ENCODE data around the gene KCTD3. TPM values are rescaled to one million over a fixed set of nuclear protein-coding genes. Genes with fewer than 3 reads are reported as not detected.
A peak's percentile ranks its signal among the peaks of the same experiment; 100 is the strongest.

The KCTD3 gene
- total and polyA plus RNA-seq, 8 donors: 18.3 to 36.4 (median 24.8) TPM

- ATAC-seq (peak; percentile 56 to 88 (median 63)), FAIRE-seq (no peak), DNase-seq (peak in 3 of 6 donors; percentile 6 to 22 (median 22))
- Histone ChIP-seq H3K4me1 (no peaks in the 10 kb centered on the region), H3K4me3 (no peak overlapping the region), H3K27ac (peak overlapping the region in 2 of 4 donors; percentile 54 to 57), H3K27me3 (no peaks in the 10 kb centered on the region), H3K9me3 (no peaks in the 10 kb centered on the region), H3K36me3 (peaks cover 0 to 33% (median 0%) of the 10 kb centered on the region in 3 donors)
- intact Hi-C loops (cut with DNase I): no loop called here
- TF ChIP-seq CTCF (IDR thresholded peaks at IDR 0.05): no peak
- WGBS, 2 donors: 70 to 76% methylated on average over 5 of the region's 5 CpGs
These were observed 16.2 kb downstream of the KCTD3 start for GRCh38 chr1:215583185-215583749.

GRCh38 chr1:215584389-215584788 lies 17.3 kb downstream of the KCTD3 start:
- H3K36me3 ChIP-seq: peaks cover 0 to 22% (median 0%) of the 10 kb centered on the region in 3 donors
- intact Hi-C loops (cut with DNase I): no loop called here
- FAIRE-seq: no peak
- no peak overlapping the region for H3K4me3 ChIP-seq
- H3K4me1 ChIP-seq: no peaks in the 10 kb centered on the region
- no peaks in the 10 kb centered on the region for H3K9me3 ChIP-seq
- 68 to 79% methylated on average over 1 of the region's 1 CpG for WGBS, 2 donors
- H3K27me3 ChIP-seq: no peaks in the 10 kb centered on the region
- no peak overlapping the region for H3K27ac ChIP-seq
- no peak for DNase-seq
- ATAC-seq: no peak
- no peak for TF ChIP-seq CTCF (IDR thresholded peaks at IDR 0.05)

GRCh38 chr1:215589650-215590435 lies 22.7 kb downstream of the KCTD3 start:
- no peak for DNase-seq
- Histone ChIP-seq H3K4me1 (peaks cover 4 to 10% (median 5%) of the 10 kb centered on the region in 3 donors), H3K27ac (no peak overlapping the region), H3K36me3 (peaks cover 0 to 3% (median 0%) of the 10 kb centered on the region in 3 donors), H3K9me3 (no peaks in the 10 kb centered on the region), H3K27me3 (no peaks in the 10 kb centered on the region), H3K4me3 (no peak overlapping the region)
- TF ChIP-seq CTCF (IDR thresholded peaks at IDR 0.05): no peak
- ATAC-seq: no peak
- intact Hi-C loops (cut with DNase I): no loop called here
- no peak for FAIRE-seq
- WGBS, 2 donors: 63 to 65% methylated on average over 4 of the region's 4 CpGs

GRCh38 chr1:215590779-215591491 lies 23.8 kb downstream of the KCTD3 start:
- H3K4me1 ChIP-seq: peaks cover 4 to 10% (median 5%) of the 10 kb centered on the region in 3 donors
- FAIRE-seq (no peak), DNase-seq (no peak), ATAC-seq (no peak)
- no peaks in the 10 kb centered on the region for H3K27me3 ChIP-seq
- WGBS, 2 donors: 96 to 99% methylated on average over 4 of the region's 4 CpGs
- TF ChIP-seq CTCF (IDR thresholded peaks at IDR 0.05): no peak
- intact Hi-C loops (cut with DNase I): no loop called here
- no peaks in the 10 kb centered on the region for H3K36me3 ChIP-seq
- no peak overlapping the region for H3K27ac ChIP-seq
- no peaks in the 10 kb centered on the region for H3K9me3 ChIP-seq
- H3K4me3 ChIP-seq: no peak overlapping the region
